ENCODE measurements around the gene WDR77.

DNA sequence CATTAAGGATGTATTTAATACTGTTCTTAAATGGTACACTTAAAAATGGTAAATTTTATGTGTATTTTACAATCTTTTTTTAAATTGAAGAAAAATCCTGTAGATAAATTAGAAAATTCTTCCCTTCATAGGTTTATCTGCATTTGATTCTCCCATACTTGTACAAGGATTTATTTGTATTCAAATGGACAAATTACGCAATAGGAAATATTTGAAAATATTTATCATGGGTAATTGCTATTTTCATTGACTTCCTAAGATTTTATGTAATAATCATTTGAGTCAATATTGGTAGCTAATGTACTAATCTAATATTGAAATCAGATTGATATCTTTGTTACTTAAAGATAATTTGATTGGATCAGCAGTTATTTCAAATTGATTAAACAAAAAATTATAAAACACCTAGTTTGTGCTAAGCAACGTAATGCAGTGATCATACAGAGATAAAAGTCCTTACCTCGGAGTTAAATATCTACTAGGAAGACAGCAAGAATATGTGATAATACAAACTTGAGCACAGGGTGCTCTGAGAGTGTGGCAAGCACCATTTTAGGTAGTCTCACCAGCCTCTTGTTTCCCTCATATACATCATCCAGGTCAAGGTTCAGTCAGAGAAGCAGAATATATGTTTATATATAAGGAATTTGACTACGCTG is 13.4 kb upstream of the WDR77 start:
- TF ChIP-seq, protein P1, sequence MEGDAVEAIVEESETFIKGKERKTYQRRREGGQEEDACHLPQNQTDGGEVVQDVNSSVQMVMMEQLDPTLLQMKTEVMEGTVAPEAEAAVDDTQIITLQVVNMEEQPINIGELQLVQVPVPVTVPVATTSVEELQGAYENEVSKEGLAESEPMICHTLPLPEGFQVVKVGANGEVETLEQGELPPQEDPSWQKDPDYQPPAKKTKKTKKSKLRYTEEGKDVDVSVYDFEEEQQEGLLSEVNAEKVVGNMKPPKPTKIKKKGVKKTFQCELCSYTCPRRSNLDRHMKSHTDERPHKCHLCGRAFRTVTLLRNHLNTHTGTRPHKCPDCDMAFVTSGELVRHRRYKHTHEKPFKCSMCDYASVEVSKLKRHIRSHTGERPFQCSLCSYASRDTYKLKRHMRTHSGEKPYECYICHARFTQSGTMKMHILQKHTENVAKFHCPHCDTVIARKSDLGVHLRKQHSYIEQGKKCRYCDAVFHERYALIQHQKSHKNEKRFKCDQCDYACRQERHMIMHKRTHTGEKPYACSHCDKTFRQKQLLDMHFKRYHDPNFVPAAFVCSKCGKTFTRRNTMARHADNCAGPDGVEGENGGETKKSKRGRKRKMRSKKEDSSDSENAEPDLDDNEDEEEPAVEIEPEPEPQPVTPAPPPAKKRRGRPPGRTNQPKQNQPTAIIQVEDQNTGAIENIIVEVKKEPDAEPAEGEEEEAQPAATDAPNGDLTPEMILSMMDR (conservative IDR thresholded peaks at IDR 0.05; ENCODE audit: low read length): no peak
- no peak for TF ChIP-seq EZH2phosphoT487 (IDR thresholded peaks at IDR 0.05; ENCODE audit: borderline replicate concordance)
